Parathyroid adenoma (tissue), 2 donors: Measurements from ENCODE around the gene UGT1A9.

Source experiments
- H2AFZ ChIP-seq: fragments of 300-600 bp; sonication (generic); one replicate; pipeline ENCODE4 v1.7.0; 2017; ENCODE audit warnings: antibody characterized with exemption, mild to moderate bottlenecking
- H3K27ac ChIP-seq: fragments of 300-600 bp; sonication (generic); one replicate; pipeline ENCODE4 v1.7.0; 2017
- H3K27me3 ChIP-seq: fragments of 300-600 bp; sonication (generic); one replicate; pipeline ENCODE4 v1.7.0; 2017; ENCODE audit warnings: low read length; ENCODE audit not compliant: control insufficient read depth, insufficient read depth
- H3K36me3 ChIP-seq: fragments of 300-600 bp; sonication (generic); one replicate; pipeline ENCODE4 v1.7.0; 2017; ENCODE audit warnings: low read length; ENCODE audit not compliant: control insufficient read depth, insufficient read depth
- H3K4me1 ChIP-seq: fragments of 300-600 bp; sonication (generic); one replicate; pipeline ENCODE4 v1.7.0; 2017; ENCODE audit warnings: control low read depth
- H3K4me2 ChIP-seq: fragments of 300-600 bp; sonication (generic); one replicate; pipeline ENCODE4 v1.7.0; 2017; ENCODE audit warnings: low read length
- H3K4me3 ChIP-seq: fragments of 300-600 bp; sonication (generic); one replicate; pipeline ENCODE4 v1.7.0; 2017; ENCODE audit warnings: low read depth, low read length
- H3K79me2 ChIP-seq: fragments of 300-600 bp; sonication (generic); one replicate; pipeline ENCODE4 v1.7.0; 2017; ENCODE audit warnings: control low read depth
- H3K9ac ChIP-seq: fragments of 300-600 bp; sonication (generic); one replicate; pipeline ENCODE4 v1.7.0; 2017; ENCODE audit warnings: mild to moderate bottlenecking
- H3K9me3 ChIP-seq: fragments of 300-600 bp; sonication (generic); one replicate; pipeline ENCODE4 v1.7.0; 2017; ENCODE audit warnings: low read length; ENCODE audit not compliant: control insufficient read depth
- TF ChIP-seq, protein P1 (sequence below): fragments of 300-600 bp; sonication (generic); IDR thresholded peaks from one replicate; pipeline ENCODE4 v1.7.0; 2017; ENCODE audit warnings: antibody characterized with exemption, mild to moderate bottlenecking
- donor health status: primary hyperparathyroidism.

UGT1A9 gene

GRCh38 chr2:233821709-233822100, 150.0 kb downstream of the UGT1A9 start:
- no peak overlapping the region for H3K27ac ChIP-seq
- H3K27me3 ChIP-seq = no peaks in the 10 kb centered on the region
- no peak overlapping the region for H3K9ac ChIP-seq
- H3K4me2 ChIP-seq = no peak overlapping the region
- H2AFZ ChIP-seq = no peak overlapping the region
- TF ChIP-seq, protein P1, sequence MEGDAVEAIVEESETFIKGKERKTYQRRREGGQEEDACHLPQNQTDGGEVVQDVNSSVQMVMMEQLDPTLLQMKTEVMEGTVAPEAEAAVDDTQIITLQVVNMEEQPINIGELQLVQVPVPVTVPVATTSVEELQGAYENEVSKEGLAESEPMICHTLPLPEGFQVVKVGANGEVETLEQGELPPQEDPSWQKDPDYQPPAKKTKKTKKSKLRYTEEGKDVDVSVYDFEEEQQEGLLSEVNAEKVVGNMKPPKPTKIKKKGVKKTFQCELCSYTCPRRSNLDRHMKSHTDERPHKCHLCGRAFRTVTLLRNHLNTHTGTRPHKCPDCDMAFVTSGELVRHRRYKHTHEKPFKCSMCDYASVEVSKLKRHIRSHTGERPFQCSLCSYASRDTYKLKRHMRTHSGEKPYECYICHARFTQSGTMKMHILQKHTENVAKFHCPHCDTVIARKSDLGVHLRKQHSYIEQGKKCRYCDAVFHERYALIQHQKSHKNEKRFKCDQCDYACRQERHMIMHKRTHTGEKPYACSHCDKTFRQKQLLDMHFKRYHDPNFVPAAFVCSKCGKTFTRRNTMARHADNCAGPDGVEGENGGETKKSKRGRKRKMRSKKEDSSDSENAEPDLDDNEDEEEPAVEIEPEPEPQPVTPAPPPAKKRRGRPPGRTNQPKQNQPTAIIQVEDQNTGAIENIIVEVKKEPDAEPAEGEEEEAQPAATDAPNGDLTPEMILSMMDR = no peak
- H3K9me3 ChIP-seq = no peaks in the 10 kb centered on the region
- H3K79me2 ChIP-seq = no peaks in the 10 kb centered on the region
- H3K36me3 ChIP-seq = no peaks in the 10 kb centered on the region
- H3K4me1 ChIP-seq = no peaks in the 10 kb centered on the region
- no peak overlapping the region for H3K4me3 ChIP-seq

GRCh38 chr2:233822101-233822771, 150.5 kb downstream of the UGT1A9 start:
- Histone ChIP-seq H3K36me3 (no peaks in the 10 kb centered on the region), H3K4me3 (no peak overlapping the region), H3K4me1 (no peaks in the 10 kb centered on the region), H3K4me2 (no peak overlapping the region), H2AFZ (no peak overlapping the region), H3K79me2 (no peaks in the 10 kb centered on the region), H3K27me3 (no peaks in the 10 kb centered on the region), H3K9me3 (no peaks in the 10 kb centered on the region), H3K27ac (no peak overlapping the region), H3K9ac (no peak overlapping the region)
- TF ChIP-seq, protein P1 = no peak
